C4-2B (cell line): Measurements from ENCODE around the gene PGM1.
"Not testable (repeated sequence)": the region's sequence is repeated elsewhere in the genome, so short reads cannot be mapped to it uniquely, and the experiment has no call there.

Experiments used
- ZFX ChIP-seq: fragments of 450-650 bp; IDR thresholded peaks from 2 replicates; pipeline ENCODE4 v1.6.1; 2017
- TF ChIP-seq, protein P1 (sequence below): fragments of 450-650 bp; conservative IDR thresholded peaks from 2 replicates; pipeline ENCODE4 v1.5.1; 2017; ENCODE audit warnings: mild to moderate bottlenecking

DNA sequence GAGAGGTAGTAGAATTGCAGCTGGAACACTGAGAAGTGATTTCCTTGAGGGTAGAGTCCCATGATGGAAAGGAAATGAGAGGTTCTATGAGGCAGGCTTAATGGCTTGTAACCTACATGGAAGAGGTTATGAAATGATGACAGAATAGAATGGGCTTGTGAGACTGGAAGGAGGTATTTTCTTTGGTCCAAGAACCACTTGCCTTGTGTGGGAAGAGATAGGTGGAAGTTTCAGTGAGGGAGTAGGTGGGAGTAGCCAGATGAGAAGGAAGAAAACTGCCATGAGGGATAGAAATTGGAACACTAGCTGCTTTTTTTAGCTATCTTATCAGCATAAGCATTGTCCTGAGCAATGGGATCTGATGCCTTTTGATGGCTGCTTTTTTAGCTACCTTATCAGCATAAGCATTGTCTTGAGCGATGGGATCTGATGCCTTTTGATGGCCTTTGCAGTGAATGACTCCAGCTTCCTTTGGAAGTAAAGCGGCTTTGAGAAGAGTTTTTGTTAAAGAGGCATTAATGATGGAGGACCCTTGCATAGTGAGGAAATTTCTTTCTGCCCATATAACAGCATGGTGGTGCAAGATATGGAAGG is 18.9 kb upstream of the PGM1 start:
- TF ChIP-seq, protein P1, sequence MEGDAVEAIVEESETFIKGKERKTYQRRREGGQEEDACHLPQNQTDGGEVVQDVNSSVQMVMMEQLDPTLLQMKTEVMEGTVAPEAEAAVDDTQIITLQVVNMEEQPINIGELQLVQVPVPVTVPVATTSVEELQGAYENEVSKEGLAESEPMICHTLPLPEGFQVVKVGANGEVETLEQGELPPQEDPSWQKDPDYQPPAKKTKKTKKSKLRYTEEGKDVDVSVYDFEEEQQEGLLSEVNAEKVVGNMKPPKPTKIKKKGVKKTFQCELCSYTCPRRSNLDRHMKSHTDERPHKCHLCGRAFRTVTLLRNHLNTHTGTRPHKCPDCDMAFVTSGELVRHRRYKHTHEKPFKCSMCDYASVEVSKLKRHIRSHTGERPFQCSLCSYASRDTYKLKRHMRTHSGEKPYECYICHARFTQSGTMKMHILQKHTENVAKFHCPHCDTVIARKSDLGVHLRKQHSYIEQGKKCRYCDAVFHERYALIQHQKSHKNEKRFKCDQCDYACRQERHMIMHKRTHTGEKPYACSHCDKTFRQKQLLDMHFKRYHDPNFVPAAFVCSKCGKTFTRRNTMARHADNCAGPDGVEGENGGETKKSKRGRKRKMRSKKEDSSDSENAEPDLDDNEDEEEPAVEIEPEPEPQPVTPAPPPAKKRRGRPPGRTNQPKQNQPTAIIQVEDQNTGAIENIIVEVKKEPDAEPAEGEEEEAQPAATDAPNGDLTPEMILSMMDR, result not testable (repeated sequence)
- TF ChIP-seq ZFX, result not testable (repeated sequence)
